ENCODE measurements around the gene PPIE.

Gene PPIE

DNA sequence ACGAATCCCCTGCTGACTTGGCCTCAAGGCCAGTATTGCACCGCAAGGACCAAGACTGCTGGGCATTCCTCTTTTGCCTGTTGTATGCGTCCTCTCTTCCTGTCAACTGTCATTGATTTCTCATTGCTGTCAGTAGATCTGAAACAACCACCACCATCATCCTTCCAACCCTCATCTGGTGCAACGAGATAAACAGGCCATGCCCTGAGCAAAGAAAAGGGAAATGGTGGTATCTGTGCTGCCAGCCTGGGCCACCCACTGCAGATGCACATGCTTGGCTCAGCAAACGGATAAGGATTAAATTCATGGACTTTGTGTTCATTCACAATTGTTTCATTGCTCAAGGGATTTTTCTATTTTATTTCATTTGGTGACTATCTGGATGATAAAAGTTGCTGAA, 18.8 kb downstream of the PPIE start:
- DNase-seq (ENCODE audit: low spot score) = no peak
- TF ChIP-seq CTCF (IDR thresholded peaks at IDR 0.05) = no peak
- H3K4me3 ChIP-seq = no peak overlapping the region
- no peak overlapping the region for H3K27ac ChIP-seq

DNA sequence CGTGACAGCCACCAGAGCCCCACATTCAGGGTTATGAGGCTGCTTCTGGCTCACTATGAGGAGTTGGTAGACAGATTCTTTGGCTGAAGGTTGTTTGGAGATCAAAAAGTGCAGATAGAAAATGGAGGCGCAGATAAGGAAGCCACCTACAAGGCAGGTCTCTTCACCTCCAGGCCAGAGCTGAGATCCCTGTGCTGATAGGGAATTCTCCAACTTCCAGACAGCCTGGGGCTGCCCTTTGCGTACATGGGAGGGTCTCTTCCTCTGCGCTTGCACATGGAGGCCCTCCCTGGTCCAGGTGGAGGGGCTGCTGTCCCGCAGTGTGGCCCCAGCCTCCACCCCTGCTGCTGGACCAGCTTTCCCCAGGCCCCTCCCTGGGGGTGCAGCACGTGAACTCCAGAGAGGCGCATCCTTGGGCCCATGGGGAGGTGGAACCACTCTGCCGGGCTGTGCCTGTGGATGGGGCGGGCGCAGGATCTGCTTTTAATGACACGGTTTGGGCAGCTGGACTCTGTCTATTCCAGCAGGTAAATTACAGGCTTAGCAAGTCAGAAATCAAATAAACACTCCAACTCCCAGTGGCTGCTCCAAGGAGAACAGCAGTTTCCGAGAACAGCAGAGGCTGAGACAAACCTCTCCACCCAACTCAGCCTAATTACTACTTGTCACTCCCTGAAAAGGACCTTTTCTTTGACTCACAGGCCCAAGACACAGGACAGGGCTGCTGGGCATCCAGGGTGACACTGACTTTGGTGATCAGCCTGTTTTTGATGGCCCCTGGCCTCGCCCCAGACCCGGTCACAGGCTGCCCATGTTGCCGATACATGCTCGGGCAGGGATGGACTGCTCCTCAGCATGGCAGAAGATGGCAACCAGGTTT, 20.1 kb downstream of the PPIE start:
- no peak overlapping the region for H3K4me3 ChIP-seq
- no peak for TF ChIP-seq CTCF (IDR thresholded peaks at IDR 0.05)
- H3K27ac ChIP-seq = no peak overlapping the region
- DNase-seq (ENCODE audit: low spot score) = no peak

GRCh38 chr1:39759436-39759726, 20.7 kb downstream of the PPIE start:
- no peak for TF ChIP-seq CTCF (IDR thresholded peaks at IDR 0.05)
- DNase-seq (ENCODE audit: low spot score) = no peak

DNA sequence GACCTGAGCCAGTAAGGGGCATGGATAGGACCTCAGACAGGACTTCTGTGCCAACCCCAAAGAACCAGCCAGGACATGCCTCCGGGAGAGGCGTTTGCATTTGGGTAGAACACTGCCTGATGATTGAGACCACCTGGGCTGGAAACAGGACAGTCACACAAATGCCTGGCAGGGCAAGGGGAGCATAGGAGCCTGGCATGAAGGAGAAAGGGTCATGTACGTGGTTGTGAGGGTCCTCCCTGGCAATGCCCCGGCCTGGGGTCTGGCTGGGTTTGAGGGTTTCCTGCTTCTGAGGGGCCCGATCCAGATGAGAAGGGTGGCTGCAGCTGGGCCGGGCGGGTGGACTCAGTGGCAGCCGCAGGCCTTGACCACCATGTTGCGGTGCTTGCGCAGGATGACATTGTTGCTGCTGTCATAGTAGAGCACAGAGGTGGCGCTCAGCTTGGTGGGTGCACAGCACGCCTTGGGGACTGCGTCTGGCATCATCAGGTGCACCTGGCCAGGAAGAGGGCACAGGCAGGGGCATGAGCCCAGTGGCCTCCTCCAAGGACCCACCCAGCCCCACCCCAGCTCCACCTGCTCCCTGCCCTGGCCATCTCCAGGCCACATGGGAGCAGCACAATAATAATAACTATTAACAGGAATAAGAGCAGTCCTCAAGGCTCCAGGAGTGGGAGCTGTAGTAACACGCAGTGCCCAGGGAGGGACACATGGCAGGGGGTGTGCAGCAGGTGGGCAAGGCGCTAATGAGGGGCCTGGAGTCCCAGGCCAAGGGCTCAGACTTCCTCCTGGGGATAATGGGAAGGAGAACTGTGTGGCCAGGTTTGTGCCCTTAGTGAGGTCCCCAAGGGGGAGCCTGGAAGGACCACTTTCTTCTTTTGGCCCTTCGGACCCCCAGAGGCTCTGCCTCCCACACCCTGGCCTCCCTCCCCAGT, 21.7 kb downstream of the PPIE start:
- TF ChIP-seq CTCF (IDR thresholded peaks at IDR 0.05) = no peak
- Histone ChIP-seq H3K4me3 (no peak overlapping the region), H3K27ac (no peak overlapping the region)
- no peak for DNase-seq (ENCODE audit: low spot score)

More at GRCh38 chr1:39759436-39759726, 20.7 kb downstream of the PPIE start:
- no peak overlapping the region for H3K27ac ChIP-seq
- no peak overlapping the region for H3K4me3 ChIP-seq

GRCh38 chr1:39761016-39761415, 22.3 kb downstream of the PPIE start:
- Histone ChIP-seq H3K27ac (no peak overlapping the region), H3K4me3 (no peak overlapping the region)
- no peak for TF ChIP-seq CTCF (IDR thresholded peaks at IDR 0.05)
- DNase-seq (ENCODE audit: low spot score) = no peak

- TF ChIP-seq CTCF (IDR thresholded peaks at IDR 0.05) = no peak
- H3K27ac ChIP-seq = no peak overlapping the region
- H3K4me3 ChIP-seq = no peak overlapping the region
- DNase-seq (ENCODE audit: low spot score) = no peak
Measured at GRCh38 chr1:39761557-39762260, 23.0 kb downstream of the PPIE start.
